ENCODE measurements around the gene LBR. TPM values are rescaled to one million over a fixed set of nuclear protein-coding genes. Genes with fewer than 3 reads are reported as not detected.

LBR gene
- total and polyA plus RNA-seq, 4 donors, result 37.2 to 60.0 (median 44.2) TPM

DNA sequence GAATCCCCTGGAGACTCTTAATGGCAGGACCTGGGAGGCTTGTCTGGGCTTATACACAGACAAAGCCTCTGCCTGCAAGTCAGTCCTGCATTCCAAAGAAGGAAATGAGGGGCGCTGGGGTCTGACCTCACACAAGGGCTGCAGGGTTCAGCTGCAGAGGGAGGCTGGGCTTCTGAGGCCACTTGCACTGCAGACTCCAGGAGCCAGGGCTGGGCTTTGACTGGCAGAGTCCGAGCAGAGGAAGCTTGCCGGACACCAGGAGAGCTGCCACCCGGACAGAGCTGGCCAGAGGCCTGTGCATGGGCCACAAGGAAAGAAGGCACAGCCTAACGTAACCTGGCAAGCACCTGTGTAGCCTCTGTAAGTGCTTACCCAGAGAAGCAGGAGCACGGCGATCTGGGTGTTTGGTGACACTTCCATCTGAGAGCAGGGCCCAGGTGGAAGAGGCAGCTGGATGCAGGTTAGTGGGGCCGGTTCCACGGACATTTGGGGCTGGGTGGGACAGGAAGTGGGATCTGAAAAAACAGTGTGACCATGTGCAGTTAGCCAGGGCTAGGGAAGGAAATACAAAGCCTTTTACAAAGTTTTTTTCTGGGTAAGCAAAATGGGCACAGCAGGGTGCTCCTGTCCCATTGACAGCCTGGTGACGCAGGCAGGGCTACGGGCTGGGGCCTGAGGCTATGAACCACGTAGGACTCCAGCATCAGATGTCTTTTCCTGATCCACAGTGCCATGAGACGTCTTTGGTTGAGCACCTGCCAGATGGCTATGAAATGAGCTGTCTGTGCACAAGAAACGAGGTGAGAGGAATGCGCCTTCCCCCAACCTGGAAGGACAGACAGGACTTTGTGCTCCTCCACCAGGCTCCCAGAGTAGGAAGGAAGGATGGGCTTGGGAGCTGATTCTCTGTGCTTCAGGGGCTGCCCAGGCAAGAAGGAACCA lies 37.3 kb upstream of the LBR start:
- H3K9me3 ChIP-seq (ENCODE audit: control insufficient read depth, insufficient read depth, low read length), result no peaks in the 10 kb centered on the region
- peaks cover 43% of the 10 kb centered on the region for H3K4me1 ChIP-seq (ENCODE audit: control insufficient read depth, insufficient read depth, low read length)
- DNase-seq (ENCODE audit: low read depth in 4 of 6, low spot score in 6 of 6), result no peak
- no peaks in the 10 kb centered on the region for H3K36me3 ChIP-seq (ENCODE audit: control insufficient read depth, insufficient read depth, low read length)
- no peak overlapping the region for H3K27ac ChIP-seq (ENCODE audit: low read depth, low read length)
- no peak overlapping the region for H3K4me3 ChIP-seq (ENCODE audit: low read depth, low read length)
- H3K27me3 ChIP-seq (ENCODE audit: control insufficient read depth, insufficient read depth, low read length), result no peaks in the 10 kb centered on the region
- 50% methylated on average over 12 of the region's 15 CpGs for WGBS (ENCODE audit: insufficient coverage)

DNA sequence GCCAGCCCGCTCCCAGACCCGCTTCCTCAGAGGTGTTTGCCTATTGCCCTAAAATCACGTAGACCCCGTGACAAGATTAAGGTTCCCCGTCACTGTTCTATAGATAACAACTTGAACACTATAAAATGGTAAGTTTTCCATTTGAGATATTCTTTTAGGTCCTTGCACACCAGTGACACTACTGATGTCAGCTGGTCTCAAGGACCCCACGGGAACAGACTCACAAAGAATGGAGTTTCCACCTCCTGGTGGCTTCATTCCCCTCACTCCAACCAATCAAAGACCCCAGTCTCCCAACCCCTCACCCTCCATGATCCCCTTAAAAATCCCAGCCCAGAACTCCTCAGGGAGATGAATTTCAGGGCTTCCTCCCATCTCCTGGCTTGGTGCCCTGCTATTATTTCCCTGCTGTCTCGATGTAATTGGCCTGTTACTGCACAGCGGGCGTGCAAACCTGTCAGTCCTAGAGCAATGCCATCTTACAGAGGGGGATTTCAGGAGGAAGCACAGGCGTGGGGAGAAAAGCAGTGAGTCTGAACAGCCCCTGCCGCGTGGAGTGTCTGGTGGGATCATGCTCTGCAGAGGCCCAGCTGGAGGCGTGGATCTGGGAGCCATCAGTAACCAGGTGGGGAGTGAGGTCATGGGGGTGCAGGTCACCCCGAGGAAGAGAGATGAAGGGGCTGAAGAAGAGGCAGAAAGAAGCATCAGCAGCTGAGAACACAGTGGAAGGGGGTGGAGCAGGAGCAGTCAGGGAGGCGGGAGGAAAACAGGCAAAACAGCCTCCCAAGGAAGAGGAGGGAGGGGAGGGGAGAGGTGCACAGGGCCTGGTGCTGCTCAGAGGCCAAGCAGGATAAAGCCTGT lies 35.1 kb upstream of the LBR start:
- no peaks in the 10 kb centered on the region for H3K27me3 ChIP-seq (ENCODE audit: control insufficient read depth, insufficient read depth, low read length)
- WGBS (ENCODE audit: insufficient coverage), result 23% methylated on average over 10 of the region's 15 CpGs
- no peaks in the 10 kb centered on the region for H3K36me3 ChIP-seq (ENCODE audit: control insufficient read depth, insufficient read depth, low read length)
- no peak overlapping the region for H3K27ac ChIP-seq (ENCODE audit: low read depth, low read length)
- H3K4me3 ChIP-seq (ENCODE audit: low read depth, low read length), result no peak overlapping the region
- H3K4me1 ChIP-seq (ENCODE audit: control insufficient read depth, insufficient read depth, low read length), result peaks cover 46% of the 10 kb centered on the region
- DNase-seq (ENCODE audit: low read depth in 4 of 6, low spot score in 6 of 6), result peak in 2 of 6 donors; percentile 82 to 86
- H3K9me3 ChIP-seq (ENCODE audit: control insufficient read depth, insufficient read depth, low read length), result no peaks in the 10 kb centered on the region

DNA sequence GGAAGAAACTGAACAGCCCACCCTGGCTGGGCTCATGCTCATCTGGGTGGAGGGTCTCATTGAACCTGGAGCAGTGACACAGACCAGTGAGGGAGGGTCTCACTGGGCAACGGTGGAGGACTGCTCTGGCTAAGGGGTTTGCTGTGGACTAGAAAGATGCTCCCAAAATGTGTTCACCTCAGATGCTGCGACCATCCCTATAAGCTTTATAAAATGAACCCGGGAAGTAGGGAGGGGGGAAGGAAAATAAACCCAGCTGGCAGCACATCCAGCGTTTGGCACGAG lies 34.5 kb upstream of the LBR start:
- Histone ChIP-seq H3K9me3 (ENCODE audit: control insufficient read depth, insufficient read depth, low read length) (no peaks in the 10 kb centered on the region), H3K27ac (ENCODE audit: low read depth, low read length) (no peak overlapping the region), H3K36me3 (ENCODE audit: control insufficient read depth, insufficient read depth, low read length) (no peaks in the 10 kb centered on the region), H3K4me3 (ENCODE audit: low read depth, low read length) (no peak overlapping the region), H3K4me1 (ENCODE audit: control insufficient read depth, insufficient read depth, low read length) (peaks cover 41% of the 10 kb centered on the region), H3K27me3 (ENCODE audit: control insufficient read depth, insufficient read depth, low read length) (no peaks in the 10 kb centered on the region)
- DNase-seq (ENCODE audit: low read depth in 4 of 6, low spot score in 6 of 6), result no peak
- 50% methylated on average over 1 of the region's 5 CpGs for WGBS (ENCODE audit: insufficient coverage)

DNA sequence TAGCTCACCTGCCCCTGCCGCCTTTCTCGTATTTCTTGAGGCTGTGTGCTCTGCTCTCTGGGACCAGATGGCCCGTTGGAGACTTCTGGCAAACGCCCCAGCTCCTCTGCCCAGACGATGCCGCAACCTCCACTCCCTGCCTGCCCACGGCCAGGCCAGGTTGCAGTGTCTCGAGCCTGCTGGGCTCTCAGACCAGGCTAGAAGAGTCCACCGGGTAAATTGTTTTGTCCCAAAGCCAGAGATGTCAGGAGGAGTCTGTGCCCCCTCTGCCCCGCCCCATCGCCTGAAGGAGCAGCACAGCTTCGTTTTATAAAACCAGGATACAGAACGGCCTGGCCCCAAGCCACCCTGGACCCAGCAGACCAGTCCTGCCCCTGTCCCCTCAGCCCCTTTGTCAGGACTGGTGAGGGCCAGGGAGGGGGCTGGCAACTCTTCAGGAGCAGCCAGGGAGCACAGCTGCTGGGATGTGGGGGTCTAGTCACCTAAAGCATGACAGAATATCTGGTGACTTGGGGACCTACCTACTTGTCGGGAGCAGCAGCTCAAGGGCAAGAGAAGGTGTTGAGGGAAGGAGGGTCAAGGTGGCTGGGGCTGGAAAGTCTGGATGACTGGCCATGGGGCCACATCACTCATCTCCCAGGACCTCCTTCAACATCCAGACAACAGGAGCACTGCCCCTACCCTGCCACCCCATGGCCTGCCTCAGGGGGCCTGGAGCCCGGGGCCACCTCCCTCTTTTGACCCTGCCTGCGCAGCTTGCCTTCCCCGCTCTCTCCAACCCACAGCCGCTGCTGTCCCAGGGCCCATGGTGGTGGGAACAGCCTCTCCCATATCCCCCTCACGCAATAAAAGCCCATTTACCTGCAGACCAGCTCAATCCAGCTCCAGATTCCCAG lies 33.9 kb upstream of the LBR start:
- no peak for DNase-seq (ENCODE audit: low read depth in 4 of 6, low spot score in 6 of 6)

DNA sequence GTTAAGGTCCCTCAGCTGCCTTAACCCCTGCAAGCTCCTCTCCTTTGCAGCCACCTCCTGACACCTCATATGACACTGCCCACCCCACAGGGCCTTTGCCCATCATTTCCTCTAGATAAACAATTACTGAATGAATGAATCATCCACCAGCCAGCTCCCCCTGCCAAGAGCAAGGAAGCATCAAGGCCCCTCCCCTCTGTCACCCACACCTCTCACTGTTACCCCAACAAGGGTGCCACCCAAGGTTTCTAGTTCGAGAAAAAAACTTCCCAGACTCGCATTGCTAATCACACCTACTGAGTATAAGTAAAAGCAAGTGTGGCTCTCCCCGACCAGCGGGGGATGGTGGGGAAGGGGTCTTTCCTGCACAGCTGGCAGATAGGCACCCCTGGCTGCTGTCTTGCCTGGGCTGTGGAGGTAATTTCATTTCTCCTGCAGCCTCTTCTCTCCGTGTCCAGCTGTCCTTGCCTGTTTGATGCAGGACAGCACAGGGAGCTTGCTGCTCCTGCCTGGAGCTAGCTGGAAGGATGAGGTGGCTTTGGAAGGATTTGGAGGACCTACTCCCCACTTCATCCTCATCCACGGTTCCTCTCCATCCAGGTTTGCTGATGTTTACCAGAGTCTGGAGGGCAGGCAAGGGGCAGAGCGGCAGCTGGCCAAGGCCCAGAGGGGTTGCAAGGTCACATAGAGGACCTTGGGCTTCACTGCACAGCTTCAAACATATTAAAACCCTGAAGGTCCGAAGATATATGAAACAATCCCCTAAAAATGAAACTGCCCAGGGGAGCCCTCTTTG lies 33.1 kb upstream of the LBR start:
- peaks cover 39% of the 10 kb centered on the region for H3K4me1 ChIP-seq (ENCODE audit: control insufficient read depth, insufficient read depth, low read length)
- no peak overlapping the region for H3K4me3 ChIP-seq (ENCODE audit: low read depth, low read length)
- no peaks in the 10 kb centered on the region for H3K36me3 ChIP-seq (ENCODE audit: control insufficient read depth, insufficient read depth, low read length)
- no peak overlapping the region for H3K27ac ChIP-seq (ENCODE audit: low read depth, low read length)
- no peak for DNase-seq (ENCODE audit: low read depth in 4 of 6, low spot score in 6 of 6)
- no peaks in the 10 kb centered on the region for H3K27me3 ChIP-seq (ENCODE audit: control insufficient read depth, insufficient read depth, low read length)
- no peaks in the 10 kb centered on the region for H3K9me3 ChIP-seq (ENCODE audit: control insufficient read depth, insufficient read depth, low read length)
- WGBS (ENCODE audit: insufficient coverage), result 90% methylated on average over 2 of the region's 8 CpGs

More for the DNA sequence above, 33.9 kb upstream of the LBR start:
- WGBS (ENCODE audit: insufficient coverage), result 66% methylated on average over 17 of the region's 19 CpGs
- Histone ChIP-seq H3K27ac (ENCODE audit: low read depth, low read length) (no peak overlapping the region), H3K9me3 (ENCODE audit: control insufficient read depth, insufficient read depth, low read length) (no peaks in the 10 kb centered on the region), H3K27me3 (ENCODE audit: control insufficient read depth, insufficient read depth, low read length) (no peaks in the 10 kb centered on the region), H3K36me3 (ENCODE audit: control insufficient read depth, insufficient read depth, low read length) (no peaks in the 10 kb centered on the region), H3K4me3 (ENCODE audit: low read depth, low read length) (no peak overlapping the region), H3K4me1 (ENCODE audit: control insufficient read depth, insufficient read depth, low read length) (peaks cover 39% of the 10 kb centered on the region)

DNA sequence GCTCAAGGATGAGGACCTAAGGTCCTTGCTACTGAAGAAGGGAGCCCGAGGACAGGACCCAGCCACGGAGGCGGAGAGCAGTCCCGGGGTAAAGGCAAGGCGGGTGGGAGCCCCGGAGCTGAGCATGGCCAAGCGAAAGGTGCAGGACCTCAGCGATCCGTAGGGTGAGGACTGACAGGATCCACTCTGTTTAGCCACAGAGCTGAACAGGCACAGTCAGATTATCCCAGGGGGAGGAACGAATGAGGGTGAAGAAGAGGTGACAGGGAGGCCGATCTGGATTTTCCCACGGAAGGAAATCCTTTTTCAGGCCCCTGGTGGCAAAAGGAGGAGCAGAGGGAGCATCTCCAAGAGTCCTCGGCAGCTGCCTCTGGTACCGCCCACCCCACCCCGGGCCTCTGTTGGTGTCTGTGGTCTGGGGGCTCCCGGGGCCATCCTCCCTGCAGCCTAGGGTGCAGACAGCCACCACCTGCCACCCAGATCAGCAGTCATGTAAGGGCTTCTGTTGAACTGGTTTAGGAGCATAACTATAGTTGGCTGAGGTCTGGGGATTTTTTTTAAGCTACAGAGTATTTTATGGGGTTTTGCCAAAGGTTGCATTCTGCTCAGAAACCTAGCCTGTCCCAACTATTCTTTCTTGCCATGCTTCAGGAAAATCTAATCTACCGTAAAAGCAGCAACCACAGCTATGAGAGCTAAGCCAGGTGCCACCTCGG lies 32.3 kb upstream of the LBR start:
- DNase-seq (ENCODE audit: low read depth in 4 of 6, low spot score in 6 of 6), result no peak
- no peak overlapping the region for H3K27ac ChIP-seq (ENCODE audit: low read depth, low read length)
- H3K36me3 ChIP-seq (ENCODE audit: control insufficient read depth, insufficient read depth, low read length), result no peaks in the 10 kb centered on the region
- WGBS (ENCODE audit: insufficient coverage), result 75% methylated on average over 14 of the region's 18 CpGs
- H3K4me1 ChIP-seq (ENCODE audit: control insufficient read depth, insufficient read depth, low read length), result peaks cover 31% of the 10 kb centered on the region
- H3K27me3 ChIP-seq (ENCODE audit: control insufficient read depth, insufficient read depth, low read length), result no peaks in the 10 kb centered on the region
- H3K4me3 ChIP-seq (ENCODE audit: low read depth, low read length), result no peak overlapping the region
- H3K9me3 ChIP-seq (ENCODE audit: control insufficient read depth, insufficient read depth, low read length), result no peaks in the 10 kb centered on the region

DNA sequence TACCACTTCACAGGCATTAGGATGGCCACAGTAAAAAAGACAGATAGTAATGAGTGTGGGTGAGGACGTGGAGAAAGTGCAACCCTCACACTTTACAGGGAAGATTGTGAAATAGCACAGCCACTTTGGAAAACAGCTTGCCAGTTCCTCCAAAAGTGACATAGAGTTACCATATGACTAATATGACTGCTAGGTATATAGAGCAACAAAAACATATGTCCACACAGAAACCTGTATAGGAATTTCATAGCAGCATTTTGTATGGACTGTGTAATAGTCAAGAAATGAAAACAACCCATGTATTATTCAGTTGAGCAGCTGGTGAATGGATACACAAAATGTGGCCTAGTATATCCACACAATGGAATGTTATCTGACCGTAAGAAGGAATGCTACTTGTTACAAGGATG lies 30.4 kb upstream of the LBR start:
- Histone ChIP-seq H3K27ac (ENCODE audit: low read depth, low read length) (no peak overlapping the region), H3K36me3 (ENCODE audit: control insufficient read depth, insufficient read depth, low read length) (no peaks in the 10 kb centered on the region), H3K4me3 (ENCODE audit: low read depth, low read length) (no peak overlapping the region), H3K9me3 (ENCODE audit: control insufficient read depth, insufficient read depth, low read length) (no peaks in the 10 kb centered on the region), H3K27me3 (ENCODE audit: control insufficient read depth, insufficient read depth, low read length) (no peaks in the 10 kb centered on the region), H3K4me1 (ENCODE audit: control insufficient read depth, insufficient read depth, low read length) (peaks cover 24% of the 10 kb centered on the region)
- WGBS (ENCODE audit: insufficient coverage), result 100% methylated on average over 1 of the region's 2 CpGs
- no peak for DNase-seq (ENCODE audit: low read depth in 4 of 6, low spot score in 6 of 6)

DNA sequence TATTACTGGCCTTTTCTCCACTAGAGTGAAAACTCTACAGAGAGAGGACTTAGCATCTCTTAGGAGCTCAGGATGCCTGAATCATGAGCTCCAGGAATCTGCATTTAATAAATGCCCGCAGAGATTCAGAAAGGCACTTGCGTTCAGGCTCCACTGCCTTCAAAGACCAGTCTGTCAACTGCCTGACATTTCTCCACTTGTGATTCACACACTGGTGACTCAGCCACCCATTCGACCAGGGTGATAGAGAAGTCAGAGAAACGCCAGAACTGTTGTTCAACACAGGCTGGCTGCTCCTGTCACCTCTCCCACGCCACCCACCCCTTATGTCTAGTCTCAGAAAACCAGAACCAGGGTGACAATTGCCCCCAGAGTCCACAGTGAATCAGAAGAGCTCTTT lies 26.9 kb upstream of the LBR start:
- Histone ChIP-seq H3K4me3 (ENCODE audit: low read depth, low read length) (no peak overlapping the region), H3K9me3 (ENCODE audit: control insufficient read depth, insufficient read depth, low read length) (no peaks in the 10 kb centered on the region), H3K27ac (ENCODE audit: low read depth, low read length) (no peak overlapping the region), H3K4me1 (ENCODE audit: control insufficient read depth, insufficient read depth, low read length) (peaks cover 3% of the 10 kb centered on the region), H3K36me3 (ENCODE audit: control insufficient read depth, insufficient read depth, low read length) (no peaks in the 10 kb centered on the region), H3K27me3 (ENCODE audit: control insufficient read depth, insufficient read depth, low read length) (no peaks in the 10 kb centered on the region)
- DNase-seq (ENCODE audit: low read depth in 4 of 6, low spot score in 6 of 6), result no peak
- WGBS (ENCODE audit: insufficient coverage), result 68% methylated on average over 4 of the region's 5 CpGs

All from spinal cord (tissue), 10 donors.